Endodermal cell (in vitro differentiated cells): Measurements from ENCODE around the gene YPEL5. TPM values are rescaled to one million over a fixed set of nuclear protein-coding genes. Genes with fewer than 3 reads are reported as not detected.
A peak's percentile ranks its signal among the peaks of the same experiment; 100 is the strongest.

Source experiments
- DNase-seq: peaks from one replicate; pipeline ENCODE4 v3.0.0-alpha.2; 2017
- H3K27ac ChIP-seq: 2 replicates; pipeline ENCODE4 v1.5.1; 2013; ENCODE audit warnings: mild to moderate bottlenecking, low read depth, low read length, moderate library complexity
- H3K27me3 ChIP-seq: 2 replicates; pipeline ENCODE4 v1.6.1; 2013; ENCODE audit warnings: mild to moderate bottlenecking, low read length, moderate library complexity; ENCODE audit not compliant: insufficient read depth, control insufficient read depth, poor library complexity, severe bottlenecking
- H3K36me3 ChIP-seq: 2 replicates; pipeline ENCODE4 v1.7.0; 2013; ENCODE audit warnings: mild to moderate bottlenecking, low read length, moderate library complexity; ENCODE audit not compliant: control insufficient read depth, insufficient read depth
- H3K4me1 ChIP-seq: one replicate; pipeline ENCODE4 v1.7.0; 2013; ENCODE audit warnings: low read length; ENCODE audit not compliant: control insufficient read depth, insufficient read depth
- H3K4me3 ChIP-seq: 2 replicates; pipeline ENCODE4 v1.5.1; 2013; ENCODE audit warnings: mild to moderate bottlenecking, low read length, moderate library complexity
- H3K9ac ChIP-seq: 2 replicates; pipeline ENCODE4 v1.6.1; 2013; ENCODE audit warnings: mild to moderate bottlenecking, low read length, moderate library complexity; ENCODE audit not compliant: poor library complexity, severe bottlenecking; ENCODE audit errors: extremely low read depth
- H3K9me3 ChIP-seq: 2 replicates; pipeline ENCODE4 v1.6.1; 2013; ENCODE audit warnings: mild to moderate bottlenecking, low read length, moderate library complexity; ENCODE audit not compliant: control insufficient read depth
- H3K27ac Mint-ChIP-seq: 2 replicates; pipeline ENCODE4 v1.8.0; 2020; ENCODE audit warnings: mixed read lengths
- H3K27me3 Mint-ChIP-seq: 2 replicates; pipeline ENCODE4 v1.8.0; 2021; ENCODE audit warnings: mild to moderate bottlenecking, mixed read lengths; ENCODE audit not compliant: insufficient read depth
- H3K36me3 Mint-ChIP-seq: 2 replicates; pipeline ENCODE4 v1.8.0; 2020; ENCODE audit warnings: low read depth, mixed read lengths
- H3K4me1 Mint-ChIP-seq: 2 replicates; pipeline ENCODE4 v1.8.0; 2020; ENCODE audit warnings: mixed read lengths
- H3K4me3 Mint-ChIP-seq: 2 replicates; pipeline ENCODE4 v1.8.0; 2020; ENCODE audit warnings: mild to moderate bottlenecking, moderate library complexity, mixed read lengths
- H3K9me3 Mint-ChIP-seq: 2 replicates; pipeline ENCODE4 v1.8.0; 2020; ENCODE audit warnings: mild to moderate bottlenecking, mixed read lengths
- WGBS, 2 experiments: methylation state at CpG; one replicate each; pipeline versions ENCODE4 v1.1.5 to v1.1.7; 2013; ENCODE audit warnings: missing lambda C conversion rate in 2 of 2, mixed read lengths in 1 of 2; ENCODE audit not compliant: insufficient coverage in 1 of 2, insufficient read length in 1 of 2; 5-methylcytosine and 5-hydroxymethylcytosine counted together
- total RNA-seq, 2 donors: library from RNA; stranded (reverse); fragmentation: NEBNext Ultra II Directional in 1 of 2; extraction: Animal tissue kit (Norgen Biotek cat#: 25700) in 1 of 2; gene quantifications; 2 replicates in 1 of 2; 3 replicates in 1 of 2; pipeline ENCODE4 v1.2.1, GENCODE V29; 2021
- TF ChIP-seq, protein P1 (sequence below): fragments of 200-600 bp; sonication (generic); conservative IDR thresholded peaks from 2 replicates; pipeline ENCODE4 v1.5.0; 2021; ENCODE audit warnings: antibody characterized with exemption, mild to moderate bottlenecking

Gene YPEL5
- total RNA-seq, 2 donors from 2014 or later, result 80.1 to 97.2 TPM

DNA sequence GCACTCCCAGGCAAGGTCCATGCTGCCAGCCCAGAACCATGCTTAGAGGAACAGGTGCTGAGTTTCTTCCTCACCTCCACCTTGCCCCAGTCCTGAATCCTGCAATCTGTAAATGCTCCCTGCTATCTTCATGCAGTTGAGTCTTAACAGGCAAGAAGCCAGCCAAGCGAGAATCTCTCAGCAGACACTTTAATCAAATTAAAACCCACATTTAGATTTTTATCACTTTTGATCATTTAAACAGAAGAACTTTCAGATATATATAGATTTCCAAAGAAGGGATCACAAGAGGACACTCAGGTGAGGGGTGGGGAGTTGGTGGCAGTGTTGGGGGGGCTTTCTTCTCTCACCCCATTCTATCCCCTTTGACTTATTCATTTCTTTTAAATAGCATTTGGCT, 58.6 kb downstream of the YPEL5 start:
- Histone ChIP-seq H3K4me1 (no peaks in the 10 kb centered on the region), H3K27me3 (peaks cover 17% of the 10 kb centered on the region), H3K27ac (no peak overlapping the region), H3K4me3 (no peak overlapping the region), H3K9ac (no peak overlapping the region), H3K9me3 (no peaks in the 10 kb centered on the region), H3K36me3 (no peaks in the 10 kb centered on the region)
- Mint-ChIP-seq H3K27me3 (peaks cover 17% of the 10 kb centered on the region), H3K4me1 (peaks cover 4% of the 10 kb centered on the region), H3K27ac (no peak overlapping the region), H3K36me3 (no peaks in the 10 kb centered on the region), H3K9me3 (no peaks in the 10 kb centered on the region), H3K4me3 (no peak overlapping the region)
- WGBS, 2 experiments, result 86% methylated on average over 1 of the region's 1 CpG; no CpG with 5 or more reads in 1 of the 2 experiments
- DNase-seq, result no peak
- TF ChIP-seq, protein P1, sequence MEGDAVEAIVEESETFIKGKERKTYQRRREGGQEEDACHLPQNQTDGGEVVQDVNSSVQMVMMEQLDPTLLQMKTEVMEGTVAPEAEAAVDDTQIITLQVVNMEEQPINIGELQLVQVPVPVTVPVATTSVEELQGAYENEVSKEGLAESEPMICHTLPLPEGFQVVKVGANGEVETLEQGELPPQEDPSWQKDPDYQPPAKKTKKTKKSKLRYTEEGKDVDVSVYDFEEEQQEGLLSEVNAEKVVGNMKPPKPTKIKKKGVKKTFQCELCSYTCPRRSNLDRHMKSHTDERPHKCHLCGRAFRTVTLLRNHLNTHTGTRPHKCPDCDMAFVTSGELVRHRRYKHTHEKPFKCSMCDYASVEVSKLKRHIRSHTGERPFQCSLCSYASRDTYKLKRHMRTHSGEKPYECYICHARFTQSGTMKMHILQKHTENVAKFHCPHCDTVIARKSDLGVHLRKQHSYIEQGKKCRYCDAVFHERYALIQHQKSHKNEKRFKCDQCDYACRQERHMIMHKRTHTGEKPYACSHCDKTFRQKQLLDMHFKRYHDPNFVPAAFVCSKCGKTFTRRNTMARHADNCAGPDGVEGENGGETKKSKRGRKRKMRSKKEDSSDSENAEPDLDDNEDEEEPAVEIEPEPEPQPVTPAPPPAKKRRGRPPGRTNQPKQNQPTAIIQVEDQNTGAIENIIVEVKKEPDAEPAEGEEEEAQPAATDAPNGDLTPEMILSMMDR, result no peak

DNA sequence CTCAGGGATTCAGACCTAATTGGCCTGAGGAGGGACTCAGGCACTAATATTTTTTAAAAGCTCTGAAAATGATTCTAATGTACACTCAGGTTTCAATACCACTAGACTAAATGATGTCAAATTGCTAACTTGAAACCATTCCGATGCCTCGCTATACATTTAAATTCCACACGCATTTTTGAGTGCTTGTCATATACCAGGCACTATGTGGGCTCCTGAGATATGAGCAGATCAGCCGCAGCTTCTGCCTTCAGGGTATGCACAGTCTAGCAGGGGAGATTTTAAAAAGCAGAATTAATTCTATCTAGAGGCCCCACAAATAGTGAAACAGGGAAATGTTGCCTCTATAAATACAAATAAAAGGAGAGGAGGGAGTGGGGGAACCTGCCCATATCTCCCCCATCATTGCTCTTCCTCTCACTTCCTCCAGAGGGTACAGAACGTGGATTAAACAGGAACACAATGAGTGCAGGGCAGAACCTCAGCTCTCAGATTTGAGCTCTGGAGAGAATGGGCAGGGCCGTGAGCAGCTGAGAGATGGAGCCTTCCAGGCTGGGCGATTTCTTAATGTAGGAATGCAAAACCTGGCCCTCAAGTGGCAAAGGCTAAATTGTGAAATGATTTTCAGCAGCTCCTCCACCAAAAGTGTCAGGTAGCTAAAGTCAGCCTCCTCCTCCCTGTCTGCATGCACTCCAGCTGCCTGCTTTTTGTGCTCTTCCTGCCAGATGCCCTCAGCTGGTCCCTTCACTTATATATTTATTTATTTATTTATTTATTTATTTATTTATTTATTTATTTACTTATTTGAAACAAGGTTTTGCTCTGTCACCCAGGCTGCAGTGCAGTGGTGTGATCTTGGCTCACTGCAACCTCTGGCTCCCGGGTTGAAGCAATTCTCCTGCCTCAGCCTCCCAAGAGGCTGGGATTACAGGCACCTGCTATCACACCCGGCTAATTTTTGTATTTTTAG, 59.9 kb downstream of the YPEL5 start:
- no peaks in the 10 kb centered on the region for H3K4me1 ChIP-seq
- H3K36me3 ChIP-seq, result no peaks in the 10 kb centered on the region
- H3K9ac ChIP-seq, result no peak overlapping the region
- Mint-ChIP-seq H3K9me3 (no peaks in the 10 kb centered on the region), H3K27ac (no peak overlapping the region), H3K27me3 (peaks cover 12% of the 10 kb centered on the region), H3K4me1 (peaks cover 4% of the 10 kb centered on the region), H3K4me3 (no peak overlapping the region), H3K36me3 (no peaks in the 10 kb centered on the region)
- no peaks in the 10 kb centered on the region for H3K9me3 ChIP-seq
- peaks cover 12% of the 10 kb centered on the region for H3K27me3 ChIP-seq
- 85 to 91% methylated on average over 5 to 9 of the region's 9 CpGs for WGBS, 2 experiments
- no peak overlapping the region for H3K4me3 ChIP-seq
- TF ChIP-seq, protein P1, result peak; percentile 17
- DNase-seq, result no peak
- no peak overlapping the region for H3K27ac ChIP-seq

DNA sequence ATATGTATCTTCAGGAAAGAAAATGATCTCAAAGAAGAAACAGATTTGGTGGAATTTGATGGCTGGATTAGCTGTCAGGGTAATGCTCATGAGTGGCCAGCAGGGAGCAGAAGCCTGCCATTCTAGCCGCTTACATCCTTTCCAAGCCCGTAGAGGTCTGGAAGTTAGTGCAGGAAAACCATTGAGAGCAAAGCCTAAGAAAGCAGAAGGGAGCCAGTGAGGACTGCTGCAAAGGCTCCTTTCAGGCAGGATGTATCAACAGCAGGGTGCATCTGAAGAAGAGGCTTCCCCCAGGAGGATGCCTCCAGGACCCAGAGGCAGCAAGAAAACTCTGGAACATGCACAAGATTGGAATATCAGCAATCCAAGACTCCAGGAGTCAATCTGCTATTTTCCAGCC, 61.6 kb downstream of the YPEL5 start:
- Histone ChIP-seq H3K9ac (no peak overlapping the region), H3K9me3 (no peaks in the 10 kb centered on the region), H3K27me3 (peaks cover 12% of the 10 kb centered on the region), H3K4me3 (no peak overlapping the region), H3K36me3 (no peaks in the 10 kb centered on the region), H3K4me1 (no peaks in the 10 kb centered on the region), H3K27ac (no peak overlapping the region)
- Mint-ChIP-seq H3K36me3 (no peaks in the 10 kb centered on the region), H3K27me3 (peaks cover 10% of the 10 kb centered on the region), H3K4me1 (peaks cover 4% of the 10 kb centered on the region), H3K9me3 (no peaks in the 10 kb centered on the region), H3K27ac (no peak overlapping the region), H3K4me3 (no peak overlapping the region)
- peak; percentile 88 for DNase-seq
- TF ChIP-seq, protein P1, result peak; percentile 97
- 0% methylated on average over 2 of the region's 2 CpGs for WGBS, 2 experiments
